Spleen (tissue), 7 donors: ENCODE results near the gene RC3H1.

Experiments used
- CTCF ChIP-seq, 11 experiments: fragments of 200-600 bp in 7 of 11; fragments of 450-650 bp in 4 of 11; sonication (generic) in 4 of 11; IDR thresholded peaks in 8 of 11; conservative IDR thresholded peaks in 3 of 11; 1 replicate in 7 of 11; 2 replicates in 4 of 11; pipeline versions ENCODE4 v1.4.0 to v1.8.0; 2016 to 2021; ENCODE audit warnings: antibody characterized with exemption in 11 of 11, inconsistent platforms in 4 of 11, mild to moderate bottlenecking in 1 of 11
- POLR2A ChIP-seq, 3 donors: fragments of 450-650 bp; IDR thresholded peaks; one replicate each; pipeline ENCODE4 v1.5.1; 2017; ENCODE audit warnings: antibody characterized with exemption in 3 of 3, mild to moderate bottlenecking in 1 of 3
- donor health status: DM: no; HTN: no; CAD: no; lungs with moderate emphysema.
- donor health status: DM: no; HTN: no; CAD: no.
- donor health status: DM: no; HTN: no; CAD: no.

DNA sequence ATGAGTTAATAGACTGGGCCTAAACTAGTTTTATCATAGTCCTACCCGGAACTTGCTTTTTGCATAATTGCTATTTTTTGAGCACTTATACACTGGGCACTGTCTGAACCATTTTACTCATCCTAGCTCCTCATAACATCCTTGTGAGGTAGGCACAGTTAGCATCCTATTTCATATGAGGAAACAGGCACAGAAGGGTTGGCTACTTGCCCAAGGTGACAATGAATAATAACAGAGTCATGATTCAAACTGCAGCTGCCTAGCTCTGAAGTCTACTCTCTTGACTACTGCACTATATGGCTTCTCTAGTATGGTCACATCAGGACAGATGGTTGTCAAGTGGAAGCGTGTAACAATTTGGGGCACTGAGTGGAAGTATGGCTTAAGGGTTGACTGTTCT is 18.2 kb upstream of the RC3H1 start:
- no peak for TF ChIP-seq POLR2A (IDR thresholded peaks at IDR 0.05)
- TF ChIP-seq CTCF (IDR thresholded peaks at IDR 0.05 in 8 of 11, conservative IDR thresholded peaks at IDR 0.05 in 3 of 11): no peak
